ENCODE measurements around the gene TM7SF2.

DNA sequence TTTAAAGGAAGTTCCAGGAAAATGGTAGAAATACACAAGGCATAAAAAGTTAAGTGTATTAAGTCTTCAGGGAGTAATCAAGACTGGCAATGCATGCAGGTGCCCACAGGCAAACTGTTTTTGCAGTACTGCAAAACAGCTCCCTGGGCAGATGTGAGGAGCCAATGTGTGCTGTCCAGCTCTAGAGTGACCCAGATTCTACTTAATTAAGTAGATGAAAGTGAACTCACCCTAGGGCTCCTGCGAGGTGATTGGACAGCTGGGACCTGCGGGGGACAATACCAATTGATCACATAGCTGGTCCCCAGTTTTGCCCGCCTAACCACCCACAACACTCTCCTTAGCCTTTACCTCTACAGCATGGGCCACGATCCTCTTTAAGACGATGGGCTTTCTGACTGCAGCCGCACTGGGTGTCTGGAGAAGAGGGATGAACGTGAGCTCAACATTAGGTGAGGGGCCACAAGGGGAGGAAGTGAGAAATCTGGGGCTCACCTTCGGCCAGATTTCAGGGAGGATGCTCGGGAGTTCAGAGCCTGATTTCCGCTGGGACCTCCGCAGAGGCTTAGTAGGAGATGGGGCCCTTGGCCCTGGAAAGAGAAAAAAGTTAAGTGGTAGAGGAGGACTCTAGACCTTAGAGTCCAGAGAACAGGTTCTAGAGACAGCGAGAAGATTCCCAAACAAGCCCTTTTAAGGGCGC, 28.4 kb upstream of the TM7SF2 start:
- TF ChIP-seq, protein P1, sequence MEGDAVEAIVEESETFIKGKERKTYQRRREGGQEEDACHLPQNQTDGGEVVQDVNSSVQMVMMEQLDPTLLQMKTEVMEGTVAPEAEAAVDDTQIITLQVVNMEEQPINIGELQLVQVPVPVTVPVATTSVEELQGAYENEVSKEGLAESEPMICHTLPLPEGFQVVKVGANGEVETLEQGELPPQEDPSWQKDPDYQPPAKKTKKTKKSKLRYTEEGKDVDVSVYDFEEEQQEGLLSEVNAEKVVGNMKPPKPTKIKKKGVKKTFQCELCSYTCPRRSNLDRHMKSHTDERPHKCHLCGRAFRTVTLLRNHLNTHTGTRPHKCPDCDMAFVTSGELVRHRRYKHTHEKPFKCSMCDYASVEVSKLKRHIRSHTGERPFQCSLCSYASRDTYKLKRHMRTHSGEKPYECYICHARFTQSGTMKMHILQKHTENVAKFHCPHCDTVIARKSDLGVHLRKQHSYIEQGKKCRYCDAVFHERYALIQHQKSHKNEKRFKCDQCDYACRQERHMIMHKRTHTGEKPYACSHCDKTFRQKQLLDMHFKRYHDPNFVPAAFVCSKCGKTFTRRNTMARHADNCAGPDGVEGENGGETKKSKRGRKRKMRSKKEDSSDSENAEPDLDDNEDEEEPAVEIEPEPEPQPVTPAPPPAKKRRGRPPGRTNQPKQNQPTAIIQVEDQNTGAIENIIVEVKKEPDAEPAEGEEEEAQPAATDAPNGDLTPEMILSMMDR (IDR thresholded peaks at IDR 0.05) = no peak
- TF ChIP-seq POLR2A (IDR thresholded peaks at IDR 0.05) = no peak
